ENCODE results near the gene GLMP.

Gene GLMP

GRCh38 chr1:156284757-156285156 is 10.7 kb downstream of the GLMP start:
- no peak for DNase-seq

- no peak for DNase-seq
These were observed 11.4 kb downstream of the GLMP start, which contains the start of gene TMEM79 for GRCh38 chr1:156284112-156284511. Gene TMEM79 (plus strand): TSS chr1:156284325. CDS start chr1:156285227, 902 bp downstream.

GRCh38 chr1:156283521-156283920 is 12.0 kb downstream of the GLMP start:
- DNase-seq = no peak

GRCh38 chr1:156282479-156283222 is 12.8 kb downstream of the GLMP start, which contains the start of gene SMG5:
Gene SMG5 (minus strand): TSS chr1:156282825. CDS start chr1:156282680, 145 bp downstream.
- peak; percentile 95 for DNase-seq

GRCh38 chr1:156281693-156282478 is 13.6 kb downstream of the GLMP start:
- peak; percentile 63 for DNase-seq

- peak; percentile 70 for DNase-seq
These were observed 14.2 kb downstream of the GLMP start for GRCh38 chr1:156281281-156281680.

GRCh38 chr1:156279837-156280236 is 15.6 kb downstream of the GLMP start:
- no peak for DNase-seq

- no peak for DNase-seq
These were observed 18.5 kb downstream of the GLMP start for GRCh38 chr1:156276966-156277381.

- DNase-seq = no peak
These were observed 18.9 kb downstream of the GLMP start for GRCh38 chr1:156276532-156276931.

GRCh38 chr1:156270314-156270713 is 25.2 kb downstream of the GLMP start:
- no peak for DNase-seq

- DNase-seq = no peak
These were observed 27.1 kb downstream of the GLMP start for GRCh38 chr1:156268336-156268735.

- DNase-seq = no peak
These were observed 29.4 kb downstream of the GLMP start for GRCh38 chr1:156266051-156266450.

- no peak for DNase-seq
These were observed 32.2 kb downstream of the GLMP start for GRCh38 chr1:156263288-156263655.

- no peak for DNase-seq
These were observed 32.8 kb downstream of the GLMP start for GRCh38 chr1:156262461-156263287.

GRCh38 chr1:156260896-156261295 is 34.6 kb downstream of the GLMP start:
- no peak for DNase-seq

- no peak for DNase-seq
These were observed 35.7 kb downstream of the GLMP start for GRCh38 chr1:156259805-156260204.

GRCh38 chr1:156258859-156259258 is 36.6 kb downstream of the GLMP start:
- DNase-seq = no peak

GRCh38 chr1:156257711-156258110 is 37.8 kb downstream of the GLMP start:
- no peak for DNase-seq

- no peak for DNase-seq
These were observed 41.8 kb downstream of the GLMP start for GRCh38 chr1:156253634-156254033.

- DNase-seq = no peak
These were observed 44.0 kb downstream of the GLMP start for GRCh38 chr1:156251527-156251926.

- no peak for DNase-seq
These were observed 45.9 kb downstream of the GLMP start for GRCh38 chr1:156249593-156249992.

GRCh38 chr1:156248323-156248683 is 47.2 kb downstream of the GLMP start:
- DNase-seq = no peak
